Measurements from ENCODE around the gene IL15.
"Not testable (repeated sequence)": the region's sequence is repeated elsewhere in the genome, so short reads cannot be mapped to it uniquely, and the experiment has no call there.

Gene IL15

GRCh38 chr4:141684785-141685184 lies 48.4 kb downstream of the IL15 start:
- no peaks in the 10 kb centered on the region for H3K36me3 Mint-ChIP-seq (ENCODE audit: low read depth)
- no peaks in the 10 kb centered on the region for H3K4me1 Mint-ChIP-seq
- TF ChIP-seq, protein P1, sequence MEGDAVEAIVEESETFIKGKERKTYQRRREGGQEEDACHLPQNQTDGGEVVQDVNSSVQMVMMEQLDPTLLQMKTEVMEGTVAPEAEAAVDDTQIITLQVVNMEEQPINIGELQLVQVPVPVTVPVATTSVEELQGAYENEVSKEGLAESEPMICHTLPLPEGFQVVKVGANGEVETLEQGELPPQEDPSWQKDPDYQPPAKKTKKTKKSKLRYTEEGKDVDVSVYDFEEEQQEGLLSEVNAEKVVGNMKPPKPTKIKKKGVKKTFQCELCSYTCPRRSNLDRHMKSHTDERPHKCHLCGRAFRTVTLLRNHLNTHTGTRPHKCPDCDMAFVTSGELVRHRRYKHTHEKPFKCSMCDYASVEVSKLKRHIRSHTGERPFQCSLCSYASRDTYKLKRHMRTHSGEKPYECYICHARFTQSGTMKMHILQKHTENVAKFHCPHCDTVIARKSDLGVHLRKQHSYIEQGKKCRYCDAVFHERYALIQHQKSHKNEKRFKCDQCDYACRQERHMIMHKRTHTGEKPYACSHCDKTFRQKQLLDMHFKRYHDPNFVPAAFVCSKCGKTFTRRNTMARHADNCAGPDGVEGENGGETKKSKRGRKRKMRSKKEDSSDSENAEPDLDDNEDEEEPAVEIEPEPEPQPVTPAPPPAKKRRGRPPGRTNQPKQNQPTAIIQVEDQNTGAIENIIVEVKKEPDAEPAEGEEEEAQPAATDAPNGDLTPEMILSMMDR (IDR thresholded peaks at IDR 0.05; ENCODE audit: unreplicated experiment in 3 of 3) = no peak
- H3K27ac Mint-ChIP-seq = no peak overlapping the region
- no peaks in the 10 kb centered on the region for H3K27me3 Mint-ChIP-seq (ENCODE audit: low read depth)
- no peak overlapping the region for H3K4me3 Mint-ChIP-seq
- no peaks in the 10 kb centered on the region for H3K9me3 Mint-ChIP-seq

DNA sequence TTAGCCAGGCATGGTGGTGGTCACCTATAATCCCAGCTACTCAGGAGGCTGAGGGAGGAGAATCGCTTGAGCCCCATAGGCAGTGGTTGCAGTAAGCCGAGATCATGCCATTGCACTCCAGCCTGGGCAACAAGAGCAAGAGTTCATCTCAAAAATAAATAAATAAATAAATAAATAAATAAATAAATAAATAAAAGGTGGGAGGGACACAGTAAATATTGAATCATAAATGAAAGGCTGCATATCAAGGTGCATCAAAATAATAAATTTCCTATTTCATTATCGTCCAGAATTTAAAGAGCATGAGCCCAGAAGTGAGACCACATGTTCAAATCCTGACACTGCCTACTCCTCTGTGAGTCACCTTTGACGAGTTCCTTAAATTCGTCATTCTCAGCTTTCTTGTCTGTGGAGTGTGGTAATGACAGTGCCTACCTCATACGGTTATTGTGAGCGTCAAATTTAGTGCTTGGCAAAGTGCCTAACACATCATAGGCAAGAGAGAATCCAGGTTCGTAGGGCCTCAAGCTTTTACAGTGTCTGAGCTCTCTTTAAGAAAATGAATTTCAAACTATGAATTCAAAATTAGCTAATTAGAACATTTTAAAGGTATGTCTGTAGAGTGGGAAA lies 49.9 kb downstream of the IL15 start:
- TF ChIP-seq, protein P1 (IDR thresholded peaks at IDR 0.05; ENCODE audit: unreplicated experiment in 3 of 3) = no peak
- Mint-ChIP-seq H3K4me3 (no peak overlapping the region), H3K9me3 (peaks cover 5% of the 10 kb centered on the region), H3K36me3 (ENCODE audit: low read depth) (no peaks in the 10 kb centered on the region), H3K27me3 (ENCODE audit: low read depth) (no peaks in the 10 kb centered on the region), H3K4me1 (no peaks in the 10 kb centered on the region), H3K27ac (no peak overlapping the region)

GRCh38 chr4:141686879-141687278 lies 50.5 kb downstream of the IL15 start:
- Mint-ChIP-seq H3K27ac (no peak overlapping the region), H3K36me3 (ENCODE audit: low read depth) (no peaks in the 10 kb centered on the region), H3K4me3 (no peak overlapping the region), H3K27me3 (ENCODE audit: low read depth) (no peaks in the 10 kb centered on the region), H3K9me3 (peaks cover 5% of the 10 kb centered on the region), H3K4me1 (no peaks in the 10 kb centered on the region)
- TF ChIP-seq, protein P1 (IDR thresholded peaks at IDR 0.05; ENCODE audit: unreplicated experiment in 3 of 3) = no peak

DNA sequence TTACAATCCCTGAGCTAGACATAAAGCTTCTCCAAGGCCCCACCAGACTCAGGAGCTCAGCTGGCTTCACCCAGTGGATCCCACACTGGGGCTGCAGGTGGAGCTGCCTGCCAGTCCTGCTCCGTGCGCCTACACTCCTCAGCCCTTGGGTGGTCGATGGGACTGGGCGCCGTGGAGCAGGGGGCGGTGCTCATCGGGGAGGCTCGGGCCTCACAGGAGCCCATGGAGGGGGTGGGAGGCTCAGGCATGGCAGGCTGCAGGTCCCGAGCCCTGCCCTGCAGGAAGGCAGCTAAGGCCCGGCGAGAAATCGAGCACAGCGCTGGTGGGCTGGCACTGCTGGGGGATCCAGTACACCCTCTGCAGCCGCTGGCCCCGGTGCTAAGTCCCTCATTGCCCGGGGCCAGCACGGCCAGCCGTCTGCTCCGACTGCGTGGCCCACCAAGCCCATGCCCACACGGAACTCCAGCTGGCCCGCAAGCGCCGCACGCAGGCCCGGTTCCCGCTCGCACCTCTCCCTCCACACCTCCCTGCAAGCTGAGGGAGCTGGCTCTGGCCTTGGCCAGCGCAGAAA lies 53.4 kb downstream of the IL15 start:
- H3K4me1 Mint-ChIP-seq; H3K9me3 Mint-ChIP-seq; H3K36me3 Mint-ChIP-seq (ENCODE audit: low read depth); H3K27me3 Mint-ChIP-seq (ENCODE audit: low read depth); H3K27ac Mint-ChIP-seq; H3K4me3 Mint-ChIP-seq: not testable (repeated sequence)

GRCh38 chr4:141691247-141691646 lies 54.9 kb downstream of the IL15 start:
- not testable (repeated sequence) for H3K9me3 Mint-ChIP-seq; H3K4me1 Mint-ChIP-seq; H3K36me3 Mint-ChIP-seq (ENCODE audit: low read depth); H3K4me3 Mint-ChIP-seq; H3K27ac Mint-ChIP-seq; H3K27me3 Mint-ChIP-seq (ENCODE audit: low read depth)

GRCh38 chr4:141692081-141692480 lies 55.7 kb downstream of the IL15 start:
- H3K36me3 Mint-ChIP-seq (ENCODE audit: low read depth) = no peaks in the 10 kb centered on the region
- no peaks in the 10 kb centered on the region for H3K27me3 Mint-ChIP-seq (ENCODE audit: low read depth)
- peaks cover 11% of the 10 kb centered on the region for H3K9me3 Mint-ChIP-seq

GRCh38 chr4:141697116-141697515 lies 60.7 kb downstream of the IL15 start:
- no peaks in the 10 kb centered on the region for H3K27me3 Mint-ChIP-seq (ENCODE audit: low read depth)
- H3K27ac Mint-ChIP-seq = no peak overlapping the region
- H3K4me3 Mint-ChIP-seq = no peak overlapping the region
- no peaks in the 10 kb centered on the region for H3K36me3 Mint-ChIP-seq (ENCODE audit: low read depth)
- TF ChIP-seq, protein P1 (IDR thresholded peaks at IDR 0.05; ENCODE audit: unreplicated experiment in 3 of 3) = no peak
- H3K9me3 Mint-ChIP-seq = peaks cover 18% of the 10 kb centered on the region
- H3K4me1 Mint-ChIP-seq = peaks cover 2% of the 10 kb centered on the region

More at GRCh38 chr4:141692081-141692480, 55.7 kb downstream of the IL15 start:
- TF ChIP-seq, protein P1 (IDR thresholded peaks at IDR 0.05; ENCODE audit: unreplicated experiment in 3 of 3) = no peak
- no peak overlapping the region for H3K4me3 Mint-ChIP-seq
- no peaks in the 10 kb centered on the region for H3K4me1 Mint-ChIP-seq
- no peak overlapping the region for H3K27ac Mint-ChIP-seq
